Right atrium auricular region (tissue), 2 donors: Measurements from ENCODE around the gene CEMP1. TPM values are rescaled to one million over a fixed set of nuclear protein-coding genes. Genes with fewer than 3 reads are reported as not detected.

ENCODE experiments used
- DNase-seq: peaks from one replicate; pipeline ENCODE4 v3.0.0-alpha.2; 2019; ENCODE audit warnings: low spot score
- H3K27ac ChIP-seq, 2 donors: fragments of 200-600 bp; sonication (generic); 1 replicate in 1 of 2; 2 replicates in 1 of 2; pipeline ENCODE4 v1.5.1; 2016 to 2019
- H3K27me3 ChIP-seq, 2 donors: fragments of 200-600 bp; sonication (generic); one replicate each; pipeline versions ENCODE4 v1.5.1 to v1.6.0; 2017 to 2019
- H3K36me3 ChIP-seq: fragments of 200-600 bp; sonication (generic); one replicate; pipeline ENCODE4 v1.5.1; 2016
- H3K4me1 ChIP-seq, 2 donors: fragments of 200-600 bp; sonication (generic); one replicate each; pipeline versions ENCODE4 v1.5.1 to v1.6.0; 2017 to 2019
- H3K4me3 ChIP-seq, 2 donors: fragments of 200-600 bp; sonication (generic); 1 replicate in 1 of 2; 2 replicates in 1 of 2; pipeline ENCODE4 v1.5.1; 2017 to 2019; ENCODE audit warnings: mild to moderate bottlenecking in 1 of 2, moderate library complexity in 1 of 2
- H3K9me3 ChIP-seq, 2 donors: fragments of 200-600 bp; sonication (generic); one replicate each; pipeline ENCODE4 v1.5.1; 2019
- total RNA-seq, 2 donors: library from RNA; depleted of rRNA; stranded (reverse); fragments of >200 nt; gene quantifications; one replicate each; pipeline ENCODE4 v1.1.0, GENCODE V29; 2016
- TF ChIP-seq, protein P1 (sequence below), 2 donors: fragments of 200-600 bp; sonication (generic); IDR thresholded peaks; one replicate each; pipeline ENCODE4 v1.5.1; 2019; ENCODE audit warnings: antibody characterized with exemption in 2 of 2

CEMP1 gene
- total RNA-seq, 2 donors from 2014 or later, result 1.5 TPM; not detected in 1

DNA sequence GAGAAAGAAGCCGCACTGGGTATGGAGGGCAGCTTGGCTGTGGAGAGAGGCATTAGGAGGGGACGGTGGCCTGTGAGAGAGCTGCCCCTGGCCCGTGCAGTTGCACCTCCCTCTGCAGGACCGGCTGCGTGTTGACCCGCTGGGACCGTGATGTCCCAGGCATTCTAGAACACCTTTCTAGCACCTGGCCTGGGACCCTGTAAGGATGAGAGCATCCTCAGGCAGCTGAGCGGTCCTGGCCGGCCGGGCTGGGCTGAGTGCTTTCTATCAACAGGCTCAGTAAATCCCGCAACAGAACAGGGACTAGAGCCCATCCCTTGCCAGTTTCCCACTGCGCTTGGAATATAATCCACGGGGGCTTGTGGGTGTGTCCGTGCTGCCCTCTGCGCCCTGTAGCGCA lies 41.6 kb downstream of the CEMP1 start:
- no peak overlapping the region for H3K4me3 ChIP-seq
- H3K27me3 ChIP-seq, result no peaks in the 10 kb centered on the region
- H3K27ac ChIP-seq, result no peak overlapping the region
- TF ChIP-seq, protein P1, sequence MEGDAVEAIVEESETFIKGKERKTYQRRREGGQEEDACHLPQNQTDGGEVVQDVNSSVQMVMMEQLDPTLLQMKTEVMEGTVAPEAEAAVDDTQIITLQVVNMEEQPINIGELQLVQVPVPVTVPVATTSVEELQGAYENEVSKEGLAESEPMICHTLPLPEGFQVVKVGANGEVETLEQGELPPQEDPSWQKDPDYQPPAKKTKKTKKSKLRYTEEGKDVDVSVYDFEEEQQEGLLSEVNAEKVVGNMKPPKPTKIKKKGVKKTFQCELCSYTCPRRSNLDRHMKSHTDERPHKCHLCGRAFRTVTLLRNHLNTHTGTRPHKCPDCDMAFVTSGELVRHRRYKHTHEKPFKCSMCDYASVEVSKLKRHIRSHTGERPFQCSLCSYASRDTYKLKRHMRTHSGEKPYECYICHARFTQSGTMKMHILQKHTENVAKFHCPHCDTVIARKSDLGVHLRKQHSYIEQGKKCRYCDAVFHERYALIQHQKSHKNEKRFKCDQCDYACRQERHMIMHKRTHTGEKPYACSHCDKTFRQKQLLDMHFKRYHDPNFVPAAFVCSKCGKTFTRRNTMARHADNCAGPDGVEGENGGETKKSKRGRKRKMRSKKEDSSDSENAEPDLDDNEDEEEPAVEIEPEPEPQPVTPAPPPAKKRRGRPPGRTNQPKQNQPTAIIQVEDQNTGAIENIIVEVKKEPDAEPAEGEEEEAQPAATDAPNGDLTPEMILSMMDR (IDR thresholded peaks at IDR 0.05), result no peak
- no peaks in the 10 kb centered on the region for H3K36me3 ChIP-seq
- H3K9me3 ChIP-seq, result no peaks in the 10 kb centered on the region
- no peak for DNase-seq
- peaks cover 0 to 14% of the 10 kb centered on the region in 2 donors for H3K4me1 ChIP-seq

DNA sequence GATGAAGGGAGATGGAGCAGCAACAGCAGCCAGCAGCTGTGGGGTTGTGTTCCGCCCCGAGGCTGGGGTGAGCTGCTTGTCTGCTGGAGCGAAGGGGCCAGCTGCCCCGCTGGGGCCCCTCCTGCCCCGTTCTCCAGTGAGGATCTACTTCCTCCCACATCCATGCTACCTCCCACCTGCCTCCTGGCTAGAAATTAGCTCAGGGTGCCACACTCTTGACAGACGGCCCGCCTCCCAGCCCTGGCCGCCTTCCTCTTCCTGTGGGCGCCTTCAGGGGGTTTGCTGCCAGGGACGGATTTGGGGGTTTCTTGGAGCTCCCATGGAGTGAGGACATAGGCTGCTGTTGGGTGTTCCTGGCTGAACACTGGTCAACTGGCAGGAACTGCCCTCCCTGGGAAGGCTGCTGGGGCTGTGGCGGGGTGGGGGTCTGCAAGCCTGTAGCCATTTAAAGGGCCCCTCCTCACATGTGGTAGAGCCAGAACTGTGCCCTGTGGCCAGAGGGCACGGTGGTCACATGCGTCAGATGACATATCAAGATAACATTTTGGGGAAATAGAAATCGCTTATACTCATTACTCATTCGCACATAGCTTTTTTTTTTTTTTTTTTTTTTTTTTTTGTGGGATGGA lies 43.2 kb downstream of the CEMP1 start:
- no peak overlapping the region for H3K4me3 ChIP-seq
- DNase-seq, result no peak
- H3K36me3 ChIP-seq, result no peaks in the 10 kb centered on the region
- peaks cover 0 to 25% of the 10 kb centered on the region in 2 donors for H3K4me1 ChIP-seq
- no peaks in the 10 kb centered on the region for H3K27me3 ChIP-seq
- TF ChIP-seq, protein P1 (IDR thresholded peaks at IDR 0.05), result no peak
- H3K9me3 ChIP-seq, result no peaks in the 10 kb centered on the region
- H3K27ac ChIP-seq, result no peak overlapping the region

DNA sequence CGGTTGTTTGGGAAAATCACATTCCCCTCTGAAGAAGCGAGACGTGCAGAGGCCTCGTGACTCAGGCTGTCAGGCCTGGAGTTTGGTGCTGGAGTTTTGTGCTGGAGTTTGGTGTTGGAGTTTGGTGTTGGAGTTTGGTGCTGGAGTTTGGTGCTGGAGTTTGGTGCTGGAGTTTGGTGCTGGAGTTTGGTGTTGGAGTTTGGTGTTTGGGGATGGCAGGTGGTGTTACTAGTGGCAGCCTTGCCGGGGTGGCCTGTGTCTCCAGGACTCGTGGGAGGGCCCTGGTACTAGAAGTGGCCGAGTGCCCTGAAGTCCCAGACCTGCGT lies 43.7 kb downstream of the CEMP1 start:
- H3K27me3 ChIP-seq, result no peaks in the 10 kb centered on the region
- H3K36me3 ChIP-seq, result no peaks in the 10 kb centered on the region
- TF ChIP-seq, protein P1 (IDR thresholded peaks at IDR 0.05), result no peak
- no peaks in the 10 kb centered on the region for H3K9me3 ChIP-seq
- H3K4me3 ChIP-seq, result no peak overlapping the region
- peaks cover 0 to 30% of the 10 kb centered on the region in 2 donors for H3K4me1 ChIP-seq
- no peak overlapping the region for H3K27ac ChIP-seq
- no peak for DNase-seq

DNA sequence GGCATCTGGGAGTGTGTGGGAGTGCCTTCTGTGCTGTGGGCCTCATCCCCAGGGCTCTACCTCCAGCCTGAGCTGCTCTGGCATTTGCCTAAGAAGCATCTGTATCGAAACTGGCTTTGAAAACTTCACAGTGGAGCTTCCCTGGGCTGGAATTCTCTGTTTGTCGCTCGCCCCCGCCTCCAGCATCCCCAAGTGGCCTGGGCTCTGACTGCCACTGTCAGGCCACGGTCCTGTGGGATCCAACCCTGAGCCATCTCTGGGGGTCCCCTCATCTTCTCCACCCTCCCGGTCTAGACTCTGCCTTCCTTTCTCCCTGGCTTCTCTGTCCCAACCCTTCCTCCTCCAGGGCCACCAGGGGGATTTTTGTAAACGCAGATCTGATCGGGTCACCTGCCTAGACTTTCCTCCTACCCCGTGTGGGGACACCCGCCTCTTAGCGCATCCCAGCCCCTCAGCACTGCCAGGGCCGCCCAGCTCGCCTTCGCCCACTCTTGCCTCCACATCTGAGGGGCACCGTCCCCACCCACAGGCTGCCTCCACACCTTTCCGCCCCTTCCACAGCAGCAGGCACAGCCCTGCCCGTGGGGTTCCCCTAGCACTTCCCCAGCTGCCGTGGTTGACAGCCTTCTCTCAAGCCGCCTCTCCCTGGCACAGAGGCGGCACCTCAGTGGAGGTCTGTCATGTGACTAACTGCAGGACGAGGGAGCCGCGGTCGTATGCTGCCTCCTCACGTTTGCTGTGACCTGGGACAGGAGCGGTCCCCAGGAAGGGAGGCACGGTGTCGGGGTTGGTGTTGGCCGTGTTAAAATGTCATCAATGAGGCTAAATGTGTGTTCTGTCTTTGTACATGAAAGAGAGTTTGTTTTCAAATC lies 44.3 kb downstream of the CEMP1 start:
- Histone ChIP-seq H3K4me3 (no peak overlapping the region), H3K27me3 (no peaks in the 10 kb centered on the region), H3K4me1 (peaks cover 0 to 36% of the 10 kb centered on the region in 2 donors), H3K36me3 (no peaks in the 10 kb centered on the region), H3K9me3 (no peaks in the 10 kb centered on the region), H3K27ac (peak overlapping the region in 1 of 2 donors; percentile 31)
- DNase-seq, result no peak
- TF ChIP-seq, protein P1 (IDR thresholded peaks at IDR 0.05), result peak in 1 of 2 donors; percentile 65

DNA sequence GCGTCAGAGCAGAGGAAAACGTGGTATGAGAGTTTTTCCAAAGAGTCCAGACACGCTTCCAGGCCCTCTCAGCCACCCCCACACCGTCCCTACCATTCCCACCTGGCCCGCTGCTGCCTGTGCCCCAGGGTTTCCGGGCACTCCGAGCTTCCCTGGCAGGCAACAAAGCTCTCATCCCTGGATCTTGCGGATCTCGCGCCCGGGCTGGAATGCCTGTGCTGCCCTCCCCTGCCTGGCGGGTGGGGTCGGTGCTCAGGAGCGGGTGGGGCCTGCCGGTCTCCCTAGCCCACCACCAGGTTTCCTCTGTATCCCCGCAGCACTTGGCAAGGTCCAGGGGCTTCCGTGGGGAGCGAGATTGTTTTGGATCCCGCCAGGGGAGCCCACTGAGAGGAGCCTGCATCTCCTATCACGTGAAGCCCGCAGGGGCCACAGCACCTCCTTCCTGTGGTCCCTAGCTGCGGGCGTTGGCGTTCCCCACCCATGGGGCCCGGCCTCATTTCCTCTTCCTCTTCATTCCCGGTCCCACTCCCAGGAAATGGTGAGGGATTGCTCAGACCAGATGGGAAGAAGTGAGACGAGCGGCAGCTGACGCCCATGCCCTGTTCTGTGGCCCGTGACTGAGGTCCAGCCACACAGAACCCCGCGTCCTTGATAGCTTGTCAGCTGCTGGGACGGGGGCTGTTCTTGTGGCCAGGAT lies 45.2 kb downstream of the CEMP1 start:
- Histone ChIP-seq H3K27me3 (no peaks in the 10 kb centered on the region), H3K9me3 (no peaks in the 10 kb centered on the region), H3K4me1 (peaks cover 0 to 36% of the 10 kb centered on the region in 2 donors), H3K4me3 (peak overlapping the region in 1 of 2 donors; percentile 22), H3K36me3 (no peaks in the 10 kb centered on the region), H3K27ac (peak overlapping the region in 1 of 2 donors; percentile 31)
- DNase-seq, result no peak
- TF ChIP-seq, protein P1 (IDR thresholded peaks at IDR 0.05), result no peak
